ENCODE measurements around the gene DDX59.
"Not testable (repeated sequence)": the region's sequence is repeated elsewhere in the genome, so short reads cannot be mapped to it uniquely, and the experiment has no call there.

Gene DDX59

GRCh38 chr1:200670242-200671118, 773 bp upstream of the DDX59 start:
- DNase-seq (ENCODE audit: low spot score): no peak

- no peak for DNase-seq (ENCODE audit: low spot score)
Measured at GRCh38 chr1:200668514-200669313, 993 bp downstream of the DDX59 start.

GRCh38 chr1:200666309-200666708, 3.4 kb downstream of the DDX59 start:
- no peak for DNase-seq (ENCODE audit: low spot score)

GRCh38 chr1:200665861-200666260, 3.8 kb downstream of the DDX59 start:
- no peak for DNase-seq (ENCODE audit: low spot score)

GRCh38 chr1:200660719-200661118, 9.0 kb downstream of the DDX59 start:
- DNase-seq (ENCODE audit: low spot score): no peak

GRCh38 chr1:200659269-200659668, 10.4 kb downstream of the DDX59 start:
- DNase-seq (ENCODE audit: low spot score): no peak

GRCh38 chr1:200658037-200658818, 11.5 kb downstream of the DDX59 start:
- DNase-seq (ENCODE audit: low spot score): no peak

- peak; percentile 30 for DNase-seq (ENCODE audit: low spot score)
Measured at GRCh38 chr1:200654660-200655059, 15.0 kb downstream of the DDX59 start.

- peak; percentile 75 for DNase-seq (ENCODE audit: low spot score)
Measured at GRCh38 chr1:200653022-200653462, 16.7 kb downstream of the DDX59 start.

- DNase-seq (ENCODE audit: low spot score): no peak
Measured at GRCh38 chr1:200652378-200652777, 17.3 kb downstream of the DDX59 start.

GRCh38 chr1:200646515-200646914, 23.2 kb downstream of the DDX59 start:
- DNase-seq (ENCODE audit: low spot score): no peak

GRCh38 chr1:200644021-200644420, 25.7 kb downstream of the DDX59 start:
- no peak for DNase-seq (ENCODE audit: low spot score)

- no peak for DNase-seq (ENCODE audit: low spot score)
Measured at GRCh38 chr1:200642481-200642880, 27.2 kb downstream of the DDX59 start.

GRCh38 chr1:200640963-200641401, 28.7 kb downstream of the DDX59 start:
- no peak for DNase-seq (ENCODE audit: low spot score)

- no peak for DNase-seq (ENCODE audit: low spot score)
Measured at GRCh38 chr1:200640373-200640962, 29.2 kb downstream of the DDX59 start.

GRCh38 chr1:200638073-200638472, 31.6 kb downstream of the DDX59 start:
- DNase-seq (ENCODE audit: low spot score): no peak

- DNase-seq (ENCODE audit: low spot score): no peak
Measured at GRCh38 chr1:200636681-200637080, 33.0 kb downstream of the DDX59 start.

- DNase-seq (ENCODE audit: low spot score): no peak
Measured at GRCh38 chr1:200634261-200635122, 35.2 kb downstream of the DDX59 start.

GRCh38 chr1:200631375-200631774, 38.3 kb downstream of the DDX59 start:
- no peak for DNase-seq (ENCODE audit: low spot score)

- not testable (repeated sequence) for DNase-seq (ENCODE audit: low spot score)
Measured at GRCh38 chr1:200630515-200630899, 39.2 kb downstream of the DDX59 start.

Data from activated CD4-positive, alpha-beta T cell treated with anti-CD3 and anti-CD28 coated beads, Interleukin-2, Interleukin-4, amounts not matched to agents 100 ng/mL and 50 ng/mL, durations not matched to agents 16 hours and 8 hours (primary cell).